ENCODE results near the gene TRNP1.

Gene TRNP1

DNA sequence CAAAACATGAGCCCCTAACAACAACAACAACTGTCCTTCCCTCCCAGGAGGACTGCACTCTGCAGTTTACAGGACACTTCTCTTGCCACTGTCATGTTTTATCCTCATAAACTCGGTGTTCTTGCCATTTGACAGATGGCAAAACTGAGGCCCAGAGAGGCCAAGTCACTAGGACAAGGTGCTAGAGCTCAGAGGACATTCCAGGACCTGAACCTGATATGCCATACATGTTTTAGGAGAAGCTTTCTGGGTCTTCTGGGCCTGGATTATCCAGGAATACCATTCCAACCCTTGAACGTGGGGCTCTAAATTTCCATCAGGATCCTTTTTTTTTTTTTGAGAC lies 38.6 kb downstream of the TRNP1 start:
- WGBS = 89% methylated on average over 2 of the region's 2 CpGs
- H3K27me3 ChIP-seq (ENCODE audit: insufficient read depth, low read length) = no peaks in the 10 kb centered on the region
- peak overlapping the region; percentile 86; the same call in 1 of the 2 replicates for H3K27ac ChIP-seq (ENCODE audit: low read depth, low read length)
- H3K9me3 ChIP-seq (ENCODE audit: insufficient read depth, low read depth, low read length) = no peaks in the 10 kb centered on the region
- peaks cover 22% of the 10 kb centered on the region for H3K4me1 ChIP-seq (ENCODE audit: insufficient read depth, low read length)
- no peaks in the 10 kb centered on the region for H3K36me3 ChIP-seq (ENCODE audit: insufficient read depth, low read length)
- H3K9ac ChIP-seq (ENCODE audit: low read depth, low read length) = peak overlapping the region; percentile 70
- peak overlapping the region; percentile 30 for H3K4me3 ChIP-seq (ENCODE audit: low read length)

DNA sequence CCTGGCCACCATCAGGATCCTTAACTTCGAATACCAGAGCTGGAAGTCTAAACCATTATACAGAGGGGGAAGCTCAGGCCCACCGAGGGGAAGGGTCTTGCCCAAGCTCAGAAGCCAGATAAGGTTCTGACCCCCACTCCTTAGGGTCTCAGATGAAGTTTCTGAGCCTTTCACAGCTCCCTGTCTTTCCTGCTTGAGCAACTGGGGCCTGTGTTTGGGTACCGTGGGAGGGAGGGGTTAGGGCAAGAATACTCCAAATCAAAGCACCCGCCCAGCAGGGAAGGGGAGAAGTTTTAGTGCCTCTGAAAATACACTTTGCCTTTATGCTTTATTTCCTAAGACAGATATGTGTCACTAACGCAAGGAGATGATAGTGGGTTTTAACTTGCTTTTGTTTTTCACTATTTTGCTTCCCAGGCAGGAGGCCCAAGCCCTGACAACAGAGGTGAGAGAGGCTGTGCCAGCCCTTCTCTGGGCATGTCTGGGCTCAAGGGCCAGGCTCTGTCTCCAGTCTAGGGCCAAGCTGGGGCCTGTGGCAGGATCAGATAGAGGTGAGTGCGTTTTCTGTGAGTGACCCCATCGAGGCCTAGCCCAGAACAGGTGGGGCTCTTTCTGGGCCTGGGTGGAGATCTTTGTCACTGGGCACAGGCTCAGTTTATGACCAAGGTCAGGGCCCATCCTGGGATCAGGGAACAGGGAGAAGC lies 39.7 kb downstream of the TRNP1 start:
- 81% methylated on average over 7 of the region's 7 CpGs for WGBS
- Histone ChIP-seq H3K4me3 (ENCODE audit: low read length) (no peak overlapping the region), H3K9ac (ENCODE audit: low read depth, low read length) (0 out of 2 replicates have a peak overlapping the region, but pooled peaks have one; percentile 19), H3K36me3 (ENCODE audit: insufficient read depth, low read length) (no peaks in the 10 kb centered on the region), H3K9me3 (ENCODE audit: insufficient read depth, low read depth, low read length) (no peaks in the 10 kb centered on the region), H3K4me1 (ENCODE audit: insufficient read depth, low read length) (peaks cover 14% of the 10 kb centered on the region), H3K27ac (ENCODE audit: low read depth, low read length) (no peak overlapping the region), H3K27me3 (ENCODE audit: insufficient read depth, low read length) (no peaks in the 10 kb centered on the region)

DNA sequence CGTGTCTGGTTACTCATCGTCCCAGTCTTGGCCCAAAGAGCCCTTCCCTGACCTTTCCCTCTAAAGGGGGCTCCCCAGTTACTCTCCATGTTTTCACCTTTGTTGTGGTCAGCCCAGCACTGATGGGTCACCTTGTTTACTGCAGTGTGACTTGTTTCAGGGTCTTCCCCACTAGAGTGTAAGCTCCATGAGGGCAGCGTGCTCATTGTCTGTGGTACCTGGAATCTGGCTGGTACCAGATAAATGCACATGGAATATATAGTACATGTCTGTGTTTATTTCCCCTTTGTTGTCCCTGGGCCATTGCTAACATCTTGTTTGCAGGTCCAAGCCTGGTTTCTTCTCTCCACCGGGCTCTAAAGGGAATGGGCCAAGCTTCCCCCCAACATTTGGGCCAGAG lies 41.9 kb downstream of the TRNP1 start:
- no peak overlapping the region for H3K27ac ChIP-seq (ENCODE audit: low read depth, low read length)
- no peaks in the 10 kb centered on the region for H3K9me3 ChIP-seq (ENCODE audit: insufficient read depth, low read depth, low read length)
- no peaks in the 10 kb centered on the region for H3K27me3 ChIP-seq (ENCODE audit: insufficient read depth, low read length)
- WGBS = 94% methylated on average over 4 of the region's 4 CpGs
- no peak overlapping the region for H3K9ac ChIP-seq (ENCODE audit: low read depth, low read length)
- no peaks in the 10 kb centered on the region for H3K36me3 ChIP-seq (ENCODE audit: insufficient read depth, low read length)
- no peak overlapping the region for H3K4me3 ChIP-seq (ENCODE audit: low read length)
- peaks cover 14% of the 10 kb centered on the region for H3K4me1 ChIP-seq (ENCODE audit: insufficient read depth, low read length)

DNA sequence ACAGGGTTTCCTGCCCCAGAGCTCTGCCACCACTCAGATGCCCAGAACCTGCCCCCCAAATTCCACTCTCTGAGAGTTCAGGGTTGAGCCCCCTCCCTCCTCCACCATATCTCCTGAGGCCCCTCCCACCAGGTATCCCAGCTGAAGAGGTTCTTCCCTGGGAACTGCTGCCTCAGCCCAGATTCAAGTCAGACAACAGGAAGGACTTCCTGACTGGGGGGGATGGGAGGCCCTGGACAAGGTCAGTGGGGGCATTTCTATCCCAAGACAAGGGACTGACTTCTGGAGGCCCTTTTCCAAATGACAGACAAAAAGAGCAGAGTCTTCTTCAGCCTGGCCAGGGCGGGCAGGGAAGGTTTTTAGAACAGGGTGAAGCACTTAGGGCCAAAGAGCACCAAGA lies 43.2 kb downstream of the TRNP1 start:
- no peak overlapping the region for H3K9ac ChIP-seq (ENCODE audit: low read depth, low read length)
- no peaks in the 10 kb centered on the region for H3K27me3 ChIP-seq (ENCODE audit: insufficient read depth, low read length)
- no peaks in the 10 kb centered on the region for H3K9me3 ChIP-seq (ENCODE audit: insufficient read depth, low read depth, low read length)
- H3K27ac ChIP-seq (ENCODE audit: low read depth, low read length) = no peak overlapping the region
- peaks cover 9% of the 10 kb centered on the region for H3K4me1 ChIP-seq (ENCODE audit: insufficient read depth, low read length)
- no peaks in the 10 kb centered on the region for H3K36me3 ChIP-seq (ENCODE audit: insufficient read depth, low read length)
- H3K4me3 ChIP-seq (ENCODE audit: low read length) = no peak overlapping the region
- WGBS = 72% methylated on average over 1 of the region's 1 CpG

DNA sequence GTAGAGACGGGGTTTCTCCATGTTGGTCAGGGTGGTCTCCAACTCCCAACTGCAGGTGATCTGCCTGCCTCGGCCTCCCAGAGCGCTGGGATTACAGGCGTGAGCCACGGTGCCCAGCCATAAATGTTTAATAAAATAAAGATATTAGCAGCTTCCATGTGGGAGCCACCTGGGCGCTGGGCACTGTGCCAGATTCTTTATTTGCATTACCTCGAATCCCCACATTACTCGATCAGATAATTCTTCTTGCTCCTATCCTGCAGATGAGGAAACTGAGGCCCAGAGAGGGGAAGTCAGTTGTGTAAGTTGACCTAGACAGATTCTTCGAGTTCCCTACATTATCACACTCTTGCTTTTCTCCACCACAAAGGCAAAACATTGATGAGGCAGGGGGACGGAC lies 44.0 kb downstream of the TRNP1 start:
- no peak overlapping the region for H3K9ac ChIP-seq (ENCODE audit: low read depth, low read length)
- 95% methylated on average over 10 of the region's 10 CpGs for WGBS
- no peaks in the 10 kb centered on the region for H3K9me3 ChIP-seq (ENCODE audit: insufficient read depth, low read depth, low read length)
- no peak overlapping the region for H3K4me3 ChIP-seq (ENCODE audit: low read length)
- peaks cover 5% of the 10 kb centered on the region; the same call in 1 of the 2 replicates for H3K4me1 ChIP-seq (ENCODE audit: insufficient read depth, low read length)
- H3K27me3 ChIP-seq (ENCODE audit: insufficient read depth, low read length) = no peaks in the 10 kb centered on the region
- H3K36me3 ChIP-seq (ENCODE audit: insufficient read depth, low read length) = no peaks in the 10 kb centered on the region
- H3K27ac ChIP-seq (ENCODE audit: low read depth, low read length) = no peak overlapping the region

DNA sequence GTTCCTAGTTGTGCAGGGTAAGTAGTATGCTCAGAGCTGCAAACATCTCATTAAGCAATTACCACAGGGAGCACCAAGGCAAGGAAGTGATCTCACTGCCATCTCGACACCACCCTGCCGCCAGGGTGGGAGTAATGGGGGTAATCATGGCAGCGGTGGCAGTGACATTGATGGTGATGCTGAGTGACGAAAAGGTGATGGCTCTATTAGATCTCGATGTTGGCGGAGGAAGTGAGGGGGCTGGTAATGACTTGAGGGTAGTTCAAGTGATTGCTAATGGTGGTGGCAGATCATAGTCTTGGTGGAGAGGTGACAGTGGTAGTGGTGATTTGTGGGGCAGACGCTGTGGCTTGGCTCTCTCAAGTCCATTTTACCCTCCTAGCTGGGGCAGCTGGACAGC lies 44.5 kb downstream of the TRNP1 start:
- peaks cover 8% of the 10 kb centered on the region; the same call in 1 of the 2 replicates for H3K4me1 ChIP-seq (ENCODE audit: insufficient read depth, low read length)

DNA sequence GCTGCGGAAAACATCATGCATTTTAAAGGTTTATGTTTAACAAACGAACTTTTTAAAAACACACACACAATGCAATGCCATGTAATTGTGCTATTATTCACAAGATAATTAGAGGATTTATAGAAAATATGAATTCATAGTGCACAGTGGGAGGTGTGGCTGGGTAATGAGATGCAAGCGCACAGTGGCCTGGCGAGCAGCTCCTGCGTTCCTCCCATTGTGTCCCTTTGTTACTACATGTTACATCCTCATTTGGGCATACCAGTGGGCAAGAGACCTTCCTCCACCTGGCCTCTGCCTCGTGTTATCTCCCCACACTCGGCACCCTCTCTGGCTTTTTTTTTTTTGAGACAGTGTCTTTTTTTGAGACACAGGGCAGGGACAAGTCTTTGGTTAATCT lies 49.2 kb downstream of the TRNP1 start:
- Histone ChIP-seq H3K9me3 (ENCODE audit: insufficient read depth, low read depth, low read length) (no peaks in the 10 kb centered on the region), H3K9ac (ENCODE audit: low read depth, low read length) (no peak overlapping the region), H3K36me3 (ENCODE audit: insufficient read depth, low read length) (no peaks in the 10 kb centered on the region), H3K27me3 (ENCODE audit: insufficient read depth, low read length) (no peaks in the 10 kb centered on the region), H3K4me3 (ENCODE audit: low read length) (no peak overlapping the region), H3K27ac (ENCODE audit: low read depth, low read length) (no peak overlapping the region), H3K4me1 (ENCODE audit: insufficient read depth, low read length) (peaks cover 15% of the 10 kb centered on the region)
- WGBS = 87% methylated on average over 5 of the region's 7 CpGs

More for the DNA sequence above, 44.5 kb downstream of the TRNP1 start:
- Histone ChIP-seq H3K4me3 (ENCODE audit: low read length) (no peak overlapping the region), H3K36me3 (ENCODE audit: insufficient read depth, low read length) (no peaks in the 10 kb centered on the region), H3K27me3 (ENCODE audit: insufficient read depth, low read length) (no peaks in the 10 kb centered on the region), H3K9ac (ENCODE audit: low read depth, low read length) (no peak overlapping the region), H3K9me3 (ENCODE audit: insufficient read depth, low read depth, low read length) (no peaks in the 10 kb centered on the region), H3K27ac (ENCODE audit: low read depth, low read length) (no peak overlapping the region)
- 89% methylated on average over 7 of the region's 7 CpGs for WGBS

DNA sequence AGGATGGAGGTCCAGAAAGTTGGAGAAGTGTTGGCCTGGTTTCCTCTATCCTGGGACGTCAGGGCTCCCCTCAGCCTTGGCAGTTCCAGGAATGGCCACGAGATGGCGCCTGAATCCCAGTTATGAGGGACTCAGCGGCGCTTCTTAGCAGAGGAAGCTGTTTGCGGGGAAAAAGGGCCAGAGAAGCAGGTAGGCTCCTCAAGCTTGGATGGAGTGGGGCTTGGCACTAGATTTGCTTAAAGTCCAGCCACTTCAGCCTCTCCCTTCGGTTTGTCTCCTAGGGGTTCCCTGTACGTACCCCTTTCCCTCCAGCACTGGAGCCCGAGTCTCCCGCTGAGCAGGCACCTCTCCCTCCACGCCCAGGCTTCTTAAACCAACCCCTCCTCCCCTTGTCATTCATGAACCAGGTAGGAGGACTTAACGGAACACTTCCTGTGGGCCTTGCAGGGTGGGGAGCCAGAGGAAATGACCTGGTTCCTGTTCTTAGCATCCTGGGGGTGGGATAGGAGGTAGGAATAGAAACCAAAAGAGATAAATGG lies 51.2 kb downstream of the TRNP1 start:
- Histone ChIP-seq H3K9ac (ENCODE audit: low read depth, low read length) (0 out of 2 replicates have a peak overlapping the region, but pooled peaks have one; percentile 17), H3K4me3 (ENCODE audit: low read length) (peak overlapping the region; percentile 30), H3K27me3 (ENCODE audit: insufficient read depth, low read length) (no peaks in the 10 kb centered on the region), H3K36me3 (ENCODE audit: insufficient read depth, low read length) (no peaks in the 10 kb centered on the region), H3K27ac (ENCODE audit: low read depth, low read length) (no peak overlapping the region), H3K4me1 (ENCODE audit: insufficient read depth, low read length) (peaks cover 15% of the 10 kb centered on the region), H3K9me3 (ENCODE audit: insufficient read depth, low read depth, low read length) (no peaks in the 10 kb centered on the region)
- WGBS = 7% methylated on average over 12 of the region's 12 CpGs

DNA sequence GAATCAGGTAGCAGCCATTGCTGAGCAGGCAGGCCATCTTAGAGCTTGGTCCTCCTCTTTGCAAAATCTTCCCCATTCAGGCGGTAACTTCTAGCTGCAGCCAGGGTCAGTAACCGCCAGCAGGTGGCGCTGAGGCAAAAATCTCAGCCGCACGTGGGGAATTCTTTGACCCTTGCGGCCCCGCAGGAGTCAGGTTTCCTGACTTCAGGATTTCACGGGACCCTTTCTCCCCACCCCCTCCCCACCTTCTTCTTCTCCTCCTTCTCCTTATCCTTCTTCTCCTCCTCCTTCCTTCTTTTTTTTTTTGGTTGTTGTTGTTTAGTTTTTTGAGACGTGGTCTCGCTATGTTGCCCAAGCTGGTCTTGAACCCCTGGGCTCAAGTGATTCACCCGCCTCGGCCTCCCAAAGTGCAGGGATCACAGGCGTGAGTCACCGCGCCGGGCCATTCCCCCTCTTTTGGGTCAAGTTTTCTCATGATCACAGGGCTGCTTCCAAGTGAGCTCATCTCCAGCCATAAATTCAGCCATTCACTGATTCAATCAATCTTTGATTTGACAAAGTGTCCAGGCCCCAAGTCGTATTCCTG lies 52.6 kb downstream of the TRNP1 start:
- 34% methylated on average over 17 of the region's 17 CpGs for WGBS
- no peaks in the 10 kb centered on the region for H3K9me3 ChIP-seq (ENCODE audit: insufficient read depth, low read depth, low read length)
- H3K27me3 ChIP-seq (ENCODE audit: insufficient read depth, low read length) = no peaks in the 10 kb centered on the region
- no peak overlapping the region for H3K9ac ChIP-seq (ENCODE audit: low read depth, low read length)
- H3K4me1 ChIP-seq (ENCODE audit: insufficient read depth, low read length) = peaks cover 19% of the 10 kb centered on the region
- H3K27ac ChIP-seq (ENCODE audit: low read depth, low read length) = no peak overlapping the region
- no peak overlapping the region for H3K4me3 ChIP-seq (ENCODE audit: low read length)
- no peaks in the 10 kb centered on the region for H3K36me3 ChIP-seq (ENCODE audit: insufficient read depth, low read length)

DNA sequence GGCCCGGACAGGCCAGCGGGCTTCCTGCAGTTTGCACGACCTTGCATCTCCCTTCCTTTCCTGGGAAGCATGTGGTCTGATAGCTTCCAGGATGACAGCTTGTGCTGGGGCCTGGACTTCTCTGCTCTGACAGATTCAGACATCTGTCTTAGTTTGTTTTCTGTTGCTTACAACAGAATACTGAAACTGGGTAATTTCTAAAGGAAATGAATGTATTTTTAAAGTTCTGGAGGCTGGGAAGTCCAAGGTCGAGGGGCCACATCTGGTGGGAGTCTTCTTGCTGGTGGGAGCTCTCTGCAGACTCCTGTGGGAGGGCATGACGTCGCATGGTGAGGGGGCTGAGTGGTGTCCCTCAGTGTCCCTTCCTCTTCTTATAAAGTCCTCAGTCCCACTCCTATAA lies 54.4 kb downstream of the TRNP1 start:
- no peak overlapping the region for H3K9ac ChIP-seq (ENCODE audit: low read depth, low read length)
- no peak overlapping the region for H3K4me3 ChIP-seq (ENCODE audit: low read length)
- no peak overlapping the region for H3K27ac ChIP-seq (ENCODE audit: low read depth, low read length)
- peaks cover 14% of the 10 kb centered on the region for H3K4me1 ChIP-seq (ENCODE audit: insufficient read depth, low read length)
- no peaks in the 10 kb centered on the region for H3K36me3 ChIP-seq (ENCODE audit: insufficient read depth, low read length)
- WGBS = 85% methylated on average over 6 of the region's 6 CpGs
- H3K9me3 ChIP-seq (ENCODE audit: insufficient read depth, low read depth, low read length) = no peaks in the 10 kb centered on the region
- no peaks in the 10 kb centered on the region for H3K27me3 ChIP-seq (ENCODE audit: insufficient read depth, low read length)

DNA sequence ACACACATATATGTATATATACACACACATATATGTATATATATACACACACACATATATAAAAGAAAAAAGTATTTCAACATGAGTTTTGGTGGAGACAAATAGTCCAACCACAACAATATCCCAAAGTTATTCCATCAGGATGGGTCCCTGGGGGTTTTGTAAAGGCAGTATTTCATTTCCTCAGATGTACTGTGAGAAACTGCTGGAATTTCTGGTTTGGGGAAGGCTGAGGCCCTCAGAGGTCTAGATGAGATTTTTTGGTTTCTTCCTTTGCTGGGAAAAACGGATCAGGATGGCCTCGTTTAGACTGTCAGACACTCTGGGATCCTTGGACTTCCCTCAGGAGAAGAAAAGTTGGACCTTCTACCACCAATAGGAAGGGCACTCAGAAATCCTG lies 55.6 kb downstream of the TRNP1 start:
- Histone ChIP-seq H3K27me3 (ENCODE audit: insufficient read depth, low read length) (no peaks in the 10 kb centered on the region), H3K4me1 (ENCODE audit: insufficient read depth, low read length) (peaks cover 12% of the 10 kb centered on the region), H3K36me3 (ENCODE audit: insufficient read depth, low read length) (no peaks in the 10 kb centered on the region), H3K27ac (ENCODE audit: low read depth, low read length) (0 out of 2 replicates have a peak overlapping the region, but pooled peaks have one; percentile 53), H3K4me3 (ENCODE audit: low read length) (no peak overlapping the region), H3K9ac (ENCODE audit: low read depth, low read length) (no peak overlapping the region), H3K9me3 (ENCODE audit: insufficient read depth, low read depth, low read length) (no peaks in the 10 kb centered on the region)
- 91% methylated on average over 2 of the region's 2 CpGs for WGBS

Data from HUES64 (cell line).